Endothelial cell of umbilical vein (primary cell): ENCODE measurements around the gene LCE4A.

Source experiments
- EZH2 ChIP-seq: IDR thresholded peaks from 2 replicates; pipeline ENCODE4 v1.6.1; 2012; ENCODE audit warnings: borderline replicate concordance, low read depth, mild to moderate bottlenecking, moderate library complexity, low read length, inconsistent platforms; ENCODE audit not compliant: severe bottlenecking
- FOS ChIP-seq: IDR thresholded peaks from 2 replicates; pipeline ENCODE4 v1.6.1; 2011; ENCODE audit warnings: mild to moderate bottlenecking, low read length, moderate library complexity, borderline replicate concordance; ENCODE audit not compliant: insufficient read depth
- JUN ChIP-seq: IDR thresholded peaks from 2 replicates; pipeline ENCODE4 v1.6.1; 2011; ENCODE audit warnings: borderline replicate concordance, low read depth; ENCODE audit not compliant: insufficient read length, insufficient read depth
- MYC ChIP-seq: IDR thresholded peaks from one replicate; pipeline ENCODE4 v1.6.1; 2011; ENCODE audit warnings: mild to moderate bottlenecking, low read depth, low read length
- POLR2A ChIP-seq: IDR thresholded peaks from 2 replicates; pipeline ENCODE4 v1.6.1; 2012; ENCODE audit warnings: low read depth, mild to moderate bottlenecking, control low read depth, low read length
- POLR2AphosphoS5 ChIP-seq: IDR thresholded peaks from 2 replicates; pipeline ENCODE4 v1.6.1; 2012; ENCODE audit warnings: low read depth, mild to moderate bottlenecking, control low read depth, low read length, moderate library complexity; ENCODE audit not compliant: insufficient read depth
- TF ChIP-seq, protein P1 (sequence below), 2 donors: IDR thresholded peaks; 1 replicate in 1 of 2; 2 replicates in 1 of 2; pipeline ENCODE4 v1.5.1; 2011; ENCODE audit warnings: low read length in 2 of 2, mild to moderate bottlenecking in 2 of 2, moderate library complexity in 2 of 2, control low read depth in 1 of 2, inconsistent platforms in 1 of 2, low read depth in 1 of 2; ENCODE audit not compliant: insufficient read depth in 1 of 2; ENCODE audit errors: extremely low read depth in 1 of 2
- TF ChIP-seq, protein P2 (sequence below): IDR thresholded peaks from 2 replicates; pipeline ENCODE4 v1.6.1; 2011; ENCODE audit not compliant: insufficient read depth, insufficient read length

DNA sequence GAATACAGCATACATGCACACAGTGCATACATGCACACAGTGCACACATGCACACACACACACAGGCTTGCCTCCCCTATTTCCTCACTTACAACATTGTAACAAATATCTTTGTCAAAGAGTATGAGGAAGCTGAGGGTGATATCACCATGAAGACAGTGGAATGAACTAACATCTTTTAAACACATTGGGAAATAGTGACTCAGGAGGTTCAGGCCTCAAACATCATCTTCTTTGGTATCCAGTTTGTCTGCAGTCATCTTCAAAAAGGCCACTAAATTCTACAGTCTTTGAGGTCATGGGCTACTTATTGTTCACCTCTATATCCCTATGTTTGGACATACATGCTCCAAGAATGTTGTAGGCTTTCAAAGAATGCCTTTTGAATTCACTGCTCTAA is 24.1 kb upstream of the LCE4A start:
- no peak for TF ChIP-seq POLR2A
- TF ChIP-seq, protein P1, sequence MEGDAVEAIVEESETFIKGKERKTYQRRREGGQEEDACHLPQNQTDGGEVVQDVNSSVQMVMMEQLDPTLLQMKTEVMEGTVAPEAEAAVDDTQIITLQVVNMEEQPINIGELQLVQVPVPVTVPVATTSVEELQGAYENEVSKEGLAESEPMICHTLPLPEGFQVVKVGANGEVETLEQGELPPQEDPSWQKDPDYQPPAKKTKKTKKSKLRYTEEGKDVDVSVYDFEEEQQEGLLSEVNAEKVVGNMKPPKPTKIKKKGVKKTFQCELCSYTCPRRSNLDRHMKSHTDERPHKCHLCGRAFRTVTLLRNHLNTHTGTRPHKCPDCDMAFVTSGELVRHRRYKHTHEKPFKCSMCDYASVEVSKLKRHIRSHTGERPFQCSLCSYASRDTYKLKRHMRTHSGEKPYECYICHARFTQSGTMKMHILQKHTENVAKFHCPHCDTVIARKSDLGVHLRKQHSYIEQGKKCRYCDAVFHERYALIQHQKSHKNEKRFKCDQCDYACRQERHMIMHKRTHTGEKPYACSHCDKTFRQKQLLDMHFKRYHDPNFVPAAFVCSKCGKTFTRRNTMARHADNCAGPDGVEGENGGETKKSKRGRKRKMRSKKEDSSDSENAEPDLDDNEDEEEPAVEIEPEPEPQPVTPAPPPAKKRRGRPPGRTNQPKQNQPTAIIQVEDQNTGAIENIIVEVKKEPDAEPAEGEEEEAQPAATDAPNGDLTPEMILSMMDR (IDR thresholded peaks at IDR 0.05; ENCODE audit: extremely low read depth in 1 of 2, insufficient read depth in 1 of 2, low read depth in 1 of 2, low read length in 2 of 2), result no peak
- TF ChIP-seq, protein P2, sequence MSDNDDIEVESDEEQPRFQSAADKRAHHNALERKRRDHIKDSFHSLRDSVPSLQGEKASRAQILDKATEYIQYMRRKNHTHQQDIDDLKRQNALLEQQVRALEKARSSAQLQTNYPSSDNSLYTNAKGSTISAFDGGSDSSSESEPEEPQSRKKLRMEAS, result no peak
- TF ChIP-seq EZH2, result no peak
- no peak for TF ChIP-seq POLR2AphosphoS5
- no peak for TF ChIP-seq FOS
- TF ChIP-seq JUN, result no peak
- TF ChIP-seq MYC, result no peak
